ENCODE data around the gene JHY. TPM values are rescaled to one million over a fixed set of nuclear protein-coding genes. Genes with fewer than 3 reads are reported as not detected.

The JHY gene
- total RNA-seq, 1 experiment from 2014 or later = 4.8 TPM

DNA sequence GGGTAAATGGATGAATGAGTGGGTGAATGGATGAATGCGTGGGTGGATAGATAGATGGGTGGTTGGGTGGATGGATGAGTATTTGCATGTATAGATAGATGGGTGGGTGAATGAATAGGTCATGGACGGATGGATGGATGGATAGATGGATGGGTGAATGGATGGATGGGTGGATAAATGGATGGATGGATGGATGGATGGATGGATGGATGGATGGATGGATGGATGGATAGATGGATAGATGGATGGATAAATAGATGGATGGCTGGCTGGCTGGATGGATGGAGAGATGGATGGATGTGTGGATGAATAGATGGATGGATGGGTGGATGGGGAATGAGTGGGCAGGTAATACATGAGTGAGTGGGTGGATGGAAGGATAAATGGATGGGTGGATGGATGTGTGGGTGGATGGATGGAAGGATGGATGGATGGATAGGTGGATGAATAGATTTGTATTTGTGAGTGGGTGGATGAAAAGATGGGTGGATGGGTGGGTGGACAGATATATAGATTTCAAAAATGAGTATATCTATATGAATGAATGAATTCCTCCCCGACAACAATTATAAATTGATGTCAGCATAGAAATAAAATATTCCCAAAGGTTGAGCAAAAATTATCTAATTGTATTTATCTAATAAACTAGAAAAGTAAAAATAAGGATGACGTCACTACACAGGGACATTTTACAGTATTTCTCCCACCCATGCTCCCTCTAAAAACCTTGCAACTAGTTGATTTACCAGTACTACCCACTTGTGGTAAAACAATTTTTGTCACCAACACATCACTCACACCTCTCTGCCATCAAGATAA, 44.8 kb upstream of the JHY start:
- Histone ChIP-seq H3K36me3 (ENCODE audit: control insufficient read depth in 1 of 2, insufficient read depth in 2 of 2, low read length in 2 of 2) (no peaks in the 10 kb centered on the region), H3K4me2 (ENCODE audit: low read length) (no peak overlapping the region), H3K27me3 (ENCODE audit: insufficient read depth, low read length) (no peaks in the 10 kb centered on the region; the same call in 1 of the 2 replicates), H4K20me1 (ENCODE audit: insufficient read depth) (no peaks in the 10 kb centered on the region), H3K27ac (ENCODE audit: low read depth, low read length) (no peak overlapping the region), H3K79me2 (ENCODE audit: insufficient read depth, low read length) (no peaks in the 10 kb centered on the region), H3K9me2 (ENCODE audit: insufficient read depth) (no peaks in the 10 kb centered on the region), H2AFZ (ENCODE audit: low read depth, low read length, poor library complexity, severe bottlenecking) (no peak overlapping the region), H3K4me3 (replicated peaks in 1 of 2; ENCODE audit: low read depth in 1 of 2, low read length in 2 of 2) (no peak overlapping the region), H3K9me3 (ENCODE audit: control insufficient read depth in 1 of 2, insufficient read depth in 1 of 2, low read depth in 1 of 2, low read length in 2 of 2) (no peaks in the 10 kb centered on the region), H3K4me1 (ENCODE audit: control insufficient read depth in 1 of 2, insufficient read depth in 2 of 2, low read length in 2 of 2) (no peaks in the 10 kb centered on the region), H3K9ac (ENCODE audit: low read length) (no peak overlapping the region)
- DNase-seq (ENCODE audit: low read depth, low spot score) (no peak), ATAC-seq (no peak)
- POLR2A ChIA-PET = no interaction called here
- RAD21 ChIA-PET (ENCODE audit: low non-redundant PET in 1 of 2, low total read pairs in 2 of 2, uncharacterized antibody in 2 of 2, unreplicated experiment in 2 of 2) = no interaction called here
- TF ChIP-seq SIN3A (IDR thresholded peaks at IDR 0.05; ENCODE audit: low read depth) = no peak
- TF ChIP-seq SRF (IDR thresholded peaks at IDR 0.05; ENCODE audit: low read depth) = no peak
- TF ChIP-seq ZFX (IDR thresholded peaks at IDR 0.05) = no peak
- TF ChIP-seq TCF7L2 (IDR thresholded peaks at IDR 0.05; ENCODE audit: borderline replicate concordance, extremely low read depth, insufficient read depth, insufficient read length) = no peak
- TF ChIP-seq CBX3 (IDR thresholded peaks at IDR 0.05; ENCODE audit: low read depth) = no peak
- TF ChIP-seq, protein P1, sequence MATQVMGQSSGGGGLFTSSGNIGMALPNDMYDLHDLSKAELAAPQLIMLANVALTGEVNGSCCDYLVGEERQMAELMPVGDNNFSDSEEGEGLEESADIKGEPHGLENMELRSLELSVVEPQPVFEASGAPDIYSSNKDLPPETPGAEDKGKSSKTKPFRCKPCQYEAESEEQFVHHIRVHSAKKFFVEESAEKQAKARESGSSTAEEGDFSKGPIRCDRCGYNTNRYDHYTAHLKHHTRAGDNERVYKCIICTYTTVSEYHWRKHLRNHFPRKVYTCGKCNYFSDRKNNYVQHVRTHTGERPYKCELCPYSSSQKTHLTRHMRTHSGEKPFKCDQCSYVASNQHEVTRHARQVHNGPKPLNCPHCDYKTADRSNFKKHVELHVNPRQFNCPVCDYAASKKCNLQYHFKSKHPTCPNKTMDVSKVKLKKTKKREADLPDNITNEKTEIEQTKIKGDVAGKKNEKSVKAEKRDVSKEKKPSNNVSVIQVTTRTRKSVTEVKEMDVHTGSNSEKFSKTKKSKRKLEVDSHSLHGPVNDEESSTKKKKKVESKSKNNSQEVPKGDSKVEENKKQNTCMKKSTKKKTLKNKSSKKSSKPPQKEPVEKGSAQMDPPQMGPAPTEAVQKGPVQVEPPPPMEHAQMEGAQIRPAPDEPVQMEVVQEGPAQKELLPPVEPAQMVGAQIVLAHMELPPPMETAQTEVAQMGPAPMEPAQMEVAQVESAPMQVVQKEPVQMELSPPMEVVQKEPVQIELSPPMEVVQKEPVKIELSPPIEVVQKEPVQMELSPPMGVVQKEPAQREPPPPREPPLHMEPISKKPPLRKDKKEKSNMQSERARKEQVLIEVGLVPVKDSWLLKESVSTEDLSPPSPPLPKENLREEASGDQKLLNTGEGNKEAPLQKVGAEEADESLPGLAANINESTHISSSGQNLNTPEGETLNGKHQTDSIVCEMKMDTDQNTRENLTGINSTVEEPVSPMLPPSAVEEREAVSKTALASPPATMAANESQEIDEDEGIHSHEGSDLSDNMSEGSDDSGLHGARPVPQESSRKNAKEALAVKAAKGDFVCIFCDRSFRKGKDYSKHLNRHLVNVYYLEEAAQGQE (IDR thresholded peaks at IDR 0.05; ENCODE audit: low read depth) = no peak
- TF ChIP-seq, protein P2, sequence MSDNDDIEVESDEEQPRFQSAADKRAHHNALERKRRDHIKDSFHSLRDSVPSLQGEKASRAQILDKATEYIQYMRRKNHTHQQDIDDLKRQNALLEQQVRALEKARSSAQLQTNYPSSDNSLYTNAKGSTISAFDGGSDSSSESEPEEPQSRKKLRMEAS (IDR thresholded peaks at IDR 0.05) = no peak
- TF ChIP-seq FOSL1 (IDR thresholded peaks at IDR 0.05; ENCODE audit: low read depth) = no peak
- TF ChIP-seq, protein P3, sequence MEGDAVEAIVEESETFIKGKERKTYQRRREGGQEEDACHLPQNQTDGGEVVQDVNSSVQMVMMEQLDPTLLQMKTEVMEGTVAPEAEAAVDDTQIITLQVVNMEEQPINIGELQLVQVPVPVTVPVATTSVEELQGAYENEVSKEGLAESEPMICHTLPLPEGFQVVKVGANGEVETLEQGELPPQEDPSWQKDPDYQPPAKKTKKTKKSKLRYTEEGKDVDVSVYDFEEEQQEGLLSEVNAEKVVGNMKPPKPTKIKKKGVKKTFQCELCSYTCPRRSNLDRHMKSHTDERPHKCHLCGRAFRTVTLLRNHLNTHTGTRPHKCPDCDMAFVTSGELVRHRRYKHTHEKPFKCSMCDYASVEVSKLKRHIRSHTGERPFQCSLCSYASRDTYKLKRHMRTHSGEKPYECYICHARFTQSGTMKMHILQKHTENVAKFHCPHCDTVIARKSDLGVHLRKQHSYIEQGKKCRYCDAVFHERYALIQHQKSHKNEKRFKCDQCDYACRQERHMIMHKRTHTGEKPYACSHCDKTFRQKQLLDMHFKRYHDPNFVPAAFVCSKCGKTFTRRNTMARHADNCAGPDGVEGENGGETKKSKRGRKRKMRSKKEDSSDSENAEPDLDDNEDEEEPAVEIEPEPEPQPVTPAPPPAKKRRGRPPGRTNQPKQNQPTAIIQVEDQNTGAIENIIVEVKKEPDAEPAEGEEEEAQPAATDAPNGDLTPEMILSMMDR (IDR thresholded peaks at IDR 0.05 in 2 of 3, conservative IDR thresholded peaks at IDR 0.05 in 1 of 3; ENCODE audit: borderline replicate concordance in 1 of 3, insufficient read depth in 1 of 3, low read depth in 2 of 3, low read length in 2 of 3) = no peak
- TF ChIP-seq, protein P4, sequence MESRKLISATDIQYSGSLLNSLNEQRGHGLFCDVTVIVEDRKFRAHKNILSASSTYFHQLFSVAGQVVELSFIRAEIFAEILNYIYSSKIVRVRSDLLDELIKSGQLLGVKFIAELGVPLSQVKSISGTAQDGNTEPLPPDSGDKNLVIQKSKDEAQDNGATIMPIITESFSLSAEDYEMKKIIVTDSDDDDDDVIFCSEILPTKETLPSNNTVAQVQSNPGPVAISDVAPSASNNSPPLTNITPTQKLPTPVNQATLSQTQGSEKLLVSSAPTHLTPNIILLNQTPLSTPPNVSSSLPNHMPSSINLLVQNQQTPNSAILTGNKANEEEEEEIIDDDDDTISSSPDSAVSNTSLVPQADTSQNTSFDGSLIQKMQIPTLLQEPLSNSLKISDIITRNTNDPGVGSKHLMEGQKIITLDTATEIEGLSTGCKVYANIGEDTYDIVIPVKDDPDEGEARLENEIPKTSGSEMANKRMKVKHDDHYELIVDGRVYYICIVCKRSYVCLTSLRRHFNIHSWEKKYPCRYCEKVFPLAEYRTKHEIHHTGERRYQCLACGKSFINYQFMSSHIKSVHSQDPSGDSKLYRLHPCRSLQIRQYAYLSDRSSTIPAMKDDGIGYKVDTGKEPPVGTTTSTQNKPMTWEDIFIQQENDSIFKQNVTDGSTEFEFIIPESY (IDR thresholded peaks at IDR 0.05; ENCODE audit: extremely low read depth, insufficient replicate concordance, low read length) = no peak
- TF ChIP-seq RAD21 (IDR thresholded peaks at IDR 0.05; ENCODE audit: low read depth) = no peak
- TF ChIP-seq POLR2A (IDR thresholded peaks at IDR 0.05; ENCODE audit: borderline replicate concordance, extremely low read depth, insufficient read depth, insufficient read length) = no peak
- TF ChIP-seq EGR1 (IDR thresholded peaks at IDR 0.05; ENCODE audit: low read depth) = no peak
- TF ChIP-seq ELF1 (IDR thresholded peaks at IDR 0.05; ENCODE audit: borderline replicate concordance, low read depth) = no peak
- TF ChIP-seq, protein P5, sequence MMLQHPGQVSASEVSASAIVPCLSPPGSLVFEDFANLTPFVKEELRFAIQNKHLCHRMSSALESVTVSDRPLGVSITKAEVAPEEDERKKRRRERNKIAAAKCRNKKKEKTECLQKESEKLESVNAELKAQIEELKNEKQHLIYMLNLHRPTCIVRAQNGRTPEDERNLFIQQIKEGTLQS (IDR thresholded peaks at IDR 0.05) = no peak
- no peak for TF ChIP-seq EZH2 (IDR thresholded peaks at IDR 0.05)
- TF ChIP-seq JUND (IDR thresholded peaks at IDR 0.05) = no peak
- no peak for TF ChIP-seq SP1 (IDR thresholded peaks at IDR 0.05; ENCODE audit: low read depth)
- TF ChIP-seq EZH2phosphoT487 (IDR thresholded peaks at IDR 0.05; ENCODE audit: borderline replicate concordance) = no peak
- intact Hi-C loops (cut with micrococcal nuclease) = no loop called here
- CTCF ChIA-PET = no interaction called here
- BruUV-seq (replicated peaks) = no TSS peak
